ENCODE results near the gene RNPEPL1. TPM values are rescaled to one million over a fixed set of nuclear protein-coding genes. Genes with fewer than 3 reads are reported as not detected.

Gene RNPEPL1
- total and polyA plus RNA-seq, 2 experiments from 2014 or later: 11.1 to 23.0 TPM

GRCh38 chr2:240573516-240574385 lies 5.5 kb downstream of the RNPEPL1 start:
- Histone ChIP-seq H2AFZ (no peak overlapping the region), H3K9ac (no peak overlapping the region), H3K79me2 (ENCODE audit: insufficient read depth) (peaks cover 25% of the 10 kb centered on the region; the same call in 1 of the 2 replicates), H3K9me2 (ENCODE audit: insufficient read depth) (no peaks in the 10 kb centered on the region), H3K9me3 (ENCODE audit: low read depth) (no peaks in the 10 kb centered on the region), H3K27me3 (replicated peaks; ENCODE audit: insufficient read depth) (no peaks in the 10 kb centered on the region), H3K27ac (no peak overlapping the region), H3K4me3 (no peak overlapping the region), H4K20me1 (ENCODE audit: insufficient read depth) (no peaks in the 10 kb centered on the region), H3F3A (ENCODE audit: insufficient read depth) (no peaks in the 10 kb centered on the region), H3K36me3 (ENCODE audit: low read depth) (no peaks in the 10 kb centered on the region; the same call in 1 of the 2 replicates), H3K4me2 (ENCODE audit: unreplicated experiment) (no peak overlapping the region), H3K4me1 (ENCODE audit: insufficient read depth) (peaks cover 4% of the 10 kb centered on the region; the same call in 1 of the 2 replicates)
- in situ Hi-C loops (cut with MboI): no loop called here
- 93 to 94% methylated on average over 23 to 35 of the region's 37 CpGs for WGBS, 2 experiments (ENCODE audit: low coverage in 1 of 2, low lambda C conversion rate in 2 of 2, missing lambda C conversion rate in 2 of 2)
- TF ChIP-seq EZH2phosphoT487 (IDR thresholded peaks at IDR 0.05; ENCODE audit: insufficient read depth, low read depth): no peak
- no peak for TF ChIP-seq EZH2 (IDR thresholded peaks at IDR 0.05; ENCODE audit: insufficient read depth, poor library complexity, severe bottlenecking)
- no peak for DNase-seq

GRCh38 chr2:240574386-240575100 lies 6.3 kb downstream of the RNPEPL1 start:
- WGBS, 2 experiments (ENCODE audit: low coverage in 1 of 2, low lambda C conversion rate in 2 of 2, missing lambda C conversion rate in 2 of 2): 79 to 80% methylated on average over 19 to 21 of the region's 21 CpGs
- in situ Hi-C loops (cut with MboI): no loop called here
- H3K9me3 ChIP-seq (ENCODE audit: low read depth): no peaks in the 10 kb centered on the region
- H3K36me3 ChIP-seq (ENCODE audit: low read depth): no peaks in the 10 kb centered on the region; the same call in 1 of the 2 replicates
- H3K4me3 ChIP-seq: no peak overlapping the region
- no peak for TF ChIP-seq EZH2 (IDR thresholded peaks at IDR 0.05; ENCODE audit: insufficient read depth, poor library complexity, severe bottlenecking)
- no peak for TF ChIP-seq EZH2phosphoT487 (IDR thresholded peaks at IDR 0.05; ENCODE audit: insufficient read depth, low read depth)
- H4K20me1 ChIP-seq (ENCODE audit: insufficient read depth): no peaks in the 10 kb centered on the region
- H3K27ac ChIP-seq: no peak overlapping the region
- H3K4me2 ChIP-seq (ENCODE audit: unreplicated experiment): no peak overlapping the region
- H3K79me2 ChIP-seq (ENCODE audit: insufficient read depth): peaks cover 29% of the 10 kb centered on the region
- peaks cover 4% of the 10 kb centered on the region; the same call in 1 of the 2 replicates for H3F3A ChIP-seq (ENCODE audit: insufficient read depth)
- H3K9me2 ChIP-seq (ENCODE audit: insufficient read depth): no peaks in the 10 kb centered on the region
- DNase-seq: no peak
- H3K27me3 ChIP-seq (replicated peaks; ENCODE audit: insufficient read depth): no peaks in the 10 kb centered on the region
- no peak overlapping the region for H3K9ac ChIP-seq
- no peak overlapping the region for H2AFZ ChIP-seq
- peaks cover 2% of the 10 kb centered on the region for H3K4me1 ChIP-seq (ENCODE audit: insufficient read depth)

- no peak for DNase-seq
- H3K9me3 ChIP-seq (ENCODE audit: low read depth): no peaks in the 10 kb centered on the region
- H3K4me2 ChIP-seq (ENCODE audit: unreplicated experiment): no peak overlapping the region
- no peaks in the 10 kb centered on the region; the same call in 1 of the 2 replicates for H4K20me1 ChIP-seq (ENCODE audit: insufficient read depth)
- WGBS, 2 experiments (ENCODE audit: low coverage in 1 of 2, low lambda C conversion rate in 2 of 2, missing lambda C conversion rate in 2 of 2): 86 to 90% methylated on average over 18 to 21 of the region's 23 CpGs
- no peak overlapping the region for H3K9ac ChIP-seq
- peaks cover 8% of the 10 kb centered on the region; the same call in 1 of the 2 replicates for H3F3A ChIP-seq (ENCODE audit: insufficient read depth)
- no peaks in the 10 kb centered on the region for H3K27me3 ChIP-seq (replicated peaks; ENCODE audit: insufficient read depth)
- peaks cover 29% of the 10 kb centered on the region for H3K79me2 ChIP-seq (ENCODE audit: insufficient read depth)
- H2AFZ ChIP-seq: no peak overlapping the region
- H3K9me2 ChIP-seq (ENCODE audit: insufficient read depth): no peaks in the 10 kb centered on the region
- no peak overlapping the region for H3K4me3 ChIP-seq
- TF ChIP-seq EZH2phosphoT487 (IDR thresholded peaks at IDR 0.05; ENCODE audit: insufficient read depth, low read depth) (no peak), EZH2 (IDR thresholded peaks at IDR 0.05; ENCODE audit: insufficient read depth, poor library complexity, severe bottlenecking) (no peak)
- no peaks in the 10 kb centered on the region; the same call in 1 of the 2 replicates for H3K36me3 ChIP-seq (ENCODE audit: low read depth)
- H3K4me1 ChIP-seq (ENCODE audit: insufficient read depth): peaks cover 8% of the 10 kb centered on the region
- in situ Hi-C loops (cut with MboI): no loop called here
- H3K27ac ChIP-seq: no peak overlapping the region
Observed at GRCh38 chr2:240575101-240575965, 7.0 kb downstream of the RNPEPL1 start.

GRCh38 chr2:240576036-240576435 lies 7.8 kb downstream of the RNPEPL1 start:
- no peak for DNase-seq
- in situ Hi-C loops (cut with MboI): no loop called here
- H3K4me3 ChIP-seq: no peak overlapping the region
- H3K9me3 ChIP-seq (ENCODE audit: low read depth): no peaks in the 10 kb centered on the region
- H3K79me2 ChIP-seq (ENCODE audit: insufficient read depth): peaks cover 36% of the 10 kb centered on the region
- H3K4me2 ChIP-seq (ENCODE audit: unreplicated experiment): no peak overlapping the region
- TF ChIP-seq EZH2 (IDR thresholded peaks at IDR 0.05; ENCODE audit: insufficient read depth, poor library complexity, severe bottlenecking) (no peak), EZH2phosphoT487 (IDR thresholded peaks at IDR 0.05; ENCODE audit: insufficient read depth, low read depth) (no peak)
- H3K27ac ChIP-seq: no peak overlapping the region
- no peaks in the 10 kb centered on the region for H3K9me2 ChIP-seq (ENCODE audit: insufficient read depth)
- WGBS, 2 experiments (ENCODE audit: low coverage in 1 of 2, low lambda C conversion rate in 2 of 2, missing lambda C conversion rate in 2 of 2): 81 to 89% methylated on average over 6 of the region's 6 CpGs
- no peak overlapping the region for H2AFZ ChIP-seq
- peaks cover 10% of the 10 kb centered on the region for H3K4me1 ChIP-seq (ENCODE audit: insufficient read depth)
- no peak overlapping the region for H3K9ac ChIP-seq
- H4K20me1 ChIP-seq (ENCODE audit: insufficient read depth): no peaks in the 10 kb centered on the region; the same call in 1 of the 2 replicates
- H3F3A ChIP-seq (ENCODE audit: insufficient read depth): peaks cover 15% of the 10 kb centered on the region
- H3K36me3 ChIP-seq (ENCODE audit: low read depth): no peaks in the 10 kb centered on the region; the same call in 1 of the 2 replicates
- H3K27me3 ChIP-seq (replicated peaks; ENCODE audit: insufficient read depth): no peaks in the 10 kb centered on the region

Measured in GM23248 (cell line).